SK-N-SH treated with all-trans-retinoic acid at 6 μM for 48 hours (cell line): Measurements from ENCODE around the gene GPR176.

Experiments
- ATAC-seq: fragments of 200-7000 bp; cut with Tn5 transposase; 3 replicates; pipeline ENCODE4 v1.9.1; 2020; ENCODE audit warnings: mild to moderate bottlenecking, moderate library complexity
- ARNTL ChIP-seq: fragments of 450-650 bp; formaldehyde crosslinking; IDR thresholded peaks from 2 replicates; pipeline ENCODE4 v1.5.0; 2020; ENCODE audit warnings: low read depth, mild to moderate bottlenecking, moderate library complexity, borderline replicate concordance
- BACH2 ChIP-seq: fragments of 250-450 bp; sonication (Bioruptor Pico); IDR thresholded peaks from 2 replicates; pipeline ENCODE4 v1.9.0; 2021; ENCODE audit warnings: mild to moderate bottlenecking, borderline replicate concordance
- CREB5 ChIP-seq: fragments of 250-450 bp; sonication (Bioruptor Pico); IDR thresholded peaks from 2 replicates; pipeline ENCODE4 v1.5.1; 2020; ENCODE audit warnings: low read depth, mild to moderate bottlenecking, moderate library complexity
- CSDC2 ChIP-seq: fragments of 250-450 bp; sonication (Bioruptor Pico); IDR thresholded peaks from 2 replicates; pipeline ENCODE4 v1.5.0; 2020; ENCODE audit warnings: mild to moderate bottlenecking, moderate library complexity
- CSRNP3 ChIP-seq: fragments of 250-450 bp; sonication (Bioruptor Pico); IDR thresholded peaks from 2 replicates; pipeline ENCODE4 v1.5.1; 2021; ENCODE audit warnings: mild to moderate bottlenecking, moderate library complexity
- ESRRG ChIP-seq: fragments of 250-450 bp; sonication (Bioruptor Pico); IDR thresholded peaks from 2 replicates; pipeline ENCODE4 v1.6.1; 2021; ENCODE audit warnings: mild to moderate bottlenecking
- GLIS3 ChIP-seq: fragments of 250-450 bp; sonication (Bioruptor Pico); IDR thresholded peaks from 2 replicates; pipeline ENCODE4 v1.5.0; 2020; ENCODE audit warnings: mild to moderate bottlenecking, moderate library complexity
- ISL1 ChIP-seq: fragments of 250-450 bp; sonication (Bioruptor Pico); IDR thresholded peaks from 2 replicates; pipeline ENCODE4 v2.1.2; 2022; ENCODE audit warnings: mild to moderate bottlenecking, moderate library complexity
- OSR1 ChIP-seq: fragments of 250-450 bp; sonication (Bioruptor Pico); IDR thresholded peaks from 2 replicates; pipeline ENCODE4 v1.8.0; 2022; ENCODE audit warnings: moderate library complexity, mild to moderate bottlenecking, inconsistent platforms
- PATZ1 ChIP-seq: fragments of 250-450 bp; sonication (Bioruptor Pico); IDR thresholded peaks from 2 replicates; pipeline ENCODE4 v1.8.0; 2020; ENCODE audit warnings: mild to moderate bottlenecking, moderate library complexity, borderline replicate concordance
- POU6F1 ChIP-seq: fragments of 250-450 bp; sonication (Bioruptor Pico); IDR thresholded peaks from 2 replicates; pipeline ENCODE4 v1.8.0; 2021; ENCODE audit warnings: low read depth, mild to moderate bottlenecking, moderate library complexity, borderline replicate concordance
- PPARA ChIP-seq: fragments of 250-450 bp; sonication (Bioruptor Pico); IDR thresholded peaks from 2 replicates; pipeline ENCODE4 v1.5.0; 2020; ENCODE audit warnings: mild to moderate bottlenecking, borderline replicate concordance
- SNAI2 ChIP-seq: fragments of 250-450 bp; sonication (Bioruptor Pico); IDR thresholded peaks from 2 replicates; pipeline ENCODE4 v1.5.0; 2020; ENCODE audit warnings: mild to moderate bottlenecking, moderate library complexity
- TCF4 ChIP-seq: fragments of 250-450 bp; sonication (Bioruptor Pico); IDR thresholded peaks from 2 replicates; pipeline ENCODE4 v1.8.0; 2021; ENCODE audit warnings: mild to moderate bottlenecking, moderate library complexity, borderline replicate concordance
- TOX ChIP-seq: fragments of 250-450 bp; sonication (Bioruptor Pico); IDR thresholded peaks from 2 replicates; pipeline ENCODE4 v1.8.0; 2021; ENCODE audit warnings: mild to moderate bottlenecking, moderate library complexity, borderline replicate concordance
- TSHZ2 ChIP-seq: fragments of 250-450 bp; sonication (Bioruptor Pico); IDR thresholded peaks from 2 replicates; pipeline ENCODE4 v1.5.0; 2020; ENCODE audit warnings: mild to moderate bottlenecking, moderate library complexity
- ZC3H10 ChIP-seq: fragments of 250-450 bp; sonication (Bioruptor Pico); IDR thresholded peaks from 2 replicates; pipeline ENCODE4 v1.5.1; 2021; ENCODE audit warnings: mild to moderate bottlenecking, moderate library complexity
- ZFP3 ChIP-seq: fragments of 250-450 bp; sonication (Bioruptor Pico); IDR thresholded peaks from 2 replicates; pipeline ENCODE4 v1.5.0; 2020; ENCODE audit warnings: mild to moderate bottlenecking, moderate library complexity
- ZFP30 ChIP-seq: fragments of 450-650 bp; formaldehyde crosslinking; IDR thresholded peaks from 2 replicates; pipeline ENCODE4 v1.5.0; 2022; ENCODE audit warnings: mild to moderate bottlenecking, moderate library complexity
- ZNF565 ChIP-seq: fragments of 450-650 bp; formaldehyde crosslinking; conservative IDR thresholded peaks from 2 replicates; pipeline ENCODE4 v1.5.0; 2020; ENCODE audit warnings: low read depth, mild to moderate bottlenecking, moderate library complexity
- ZNF70 ChIP-seq: fragments of 450-650 bp; formaldehyde crosslinking; IDR thresholded peaks from 2 replicates; pipeline ENCODE4 v1.5.0; 2020; ENCODE audit warnings: mild to moderate bottlenecking, moderate library complexity
- ZNF8 ChIP-seq: fragments of 450-650 bp; formaldehyde crosslinking; IDR thresholded peaks from 2 replicates; pipeline ENCODE4 v1.5.0; 2020; ENCODE audit warnings: mild to moderate bottlenecking, moderate library complexity

The GPR176 gene

GRCh38 chr15:39796601-39797000 is 123.5 kb downstream of the GPR176 start:
- no peak for ATAC-seq
- no peak for TF ChIP-seq ESRRG (CRISPR knock-in tag)
- TF ChIP-seq ZNF565 (CRISPR knock-in tag) = no peak
- TF ChIP-seq ZFP30 (CRISPR knock-in tag) = no peak
- TF ChIP-seq TOX = no peak
- TF ChIP-seq ZNF8 (CRISPR knock-in tag) = no peak
- TF ChIP-seq ARNTL (CRISPR knock-in tag) = no peak
- no peak for TF ChIP-seq SNAI2 (CRISPR knock-in tag)
- TF ChIP-seq BACH2 = no peak
- no peak for TF ChIP-seq CSDC2 (CRISPR knock-in tag)
- no peak for TF ChIP-seq PATZ1 (CRISPR knock-in tag)
- no peak for TF ChIP-seq ZC3H10 (CRISPR knock-in tag)
- no peak for TF ChIP-seq ISL1 (CRISPR knock-in tag)
- TF ChIP-seq CSRNP3 (CRISPR knock-in tag) = no peak
- TF ChIP-seq GLIS3 (CRISPR knock-in tag) = no peak
- TF ChIP-seq TSHZ2 (CRISPR knock-in tag) = no peak
- no peak for TF ChIP-seq ZNF70 (CRISPR knock-in tag)
- no peak for TF ChIP-seq CREB5 (CRISPR knock-in tag)

- TF ChIP-seq ZFP30 (CRISPR knock-in tag) (no peak), POU6F1 (CRISPR knock-in tag) (no peak), PPARA (CRISPR knock-in tag) (no peak), BACH2 (no peak), SNAI2 (CRISPR knock-in tag) (no peak), ARNTL (CRISPR knock-in tag) (no peak), ZNF70 (CRISPR knock-in tag) (no peak), CSDC2 (CRISPR knock-in tag) (no peak), TCF4 (CRISPR knock-in tag) (no peak), ZFP3 (no peak), ZC3H10 (CRISPR knock-in tag) (no peak)
- TF ChIP-seq, all 23 proteins: peak for 0
- ATAC-seq = no peak
Observed at GRCh38 chr15:39795486-39795885, 124.6 kb downstream of the GPR176 start.

GRCh38 chr15:39794954-39795353 is 125.1 kb downstream of the GPR176 start:
- TF ChIP-seq OSR1 = no peak
- no peak for TF ChIP-seq ZNF70 (CRISPR knock-in tag)
- no peak for TF ChIP-seq TCF4 (CRISPR knock-in tag)
- TF ChIP-seq SNAI2 (CRISPR knock-in tag) = no peak
- TF ChIP-seq ZNF565 (CRISPR knock-in tag) = no peak
- TF ChIP-seq ZNF8 (CRISPR knock-in tag) = no peak
- no peak for TF ChIP-seq PATZ1 (CRISPR knock-in tag)
- no peak for TF ChIP-seq CREB5 (CRISPR knock-in tag)
- TF ChIP-seq ESRRG (CRISPR knock-in tag) = no peak
- TF ChIP-seq, all 23 proteins: peak for 0
- no peak for ATAC-seq
